MM.1S (cell line): Measurements from ENCODE around the gene KCTD18.

Source experiments
- DNase-seq: peaks from one replicate; pipeline ENCODE4 v3.0.0-alpha.2; 2015
- H2AFZ ChIP-seq: fragments of 300-600 bp; sonication (generic); 2 replicates; pipeline ENCODE4 v1.6.0; 2016; ENCODE audit warnings: antibody characterized with exemption, low read length
- H3F3A ChIP-seq: fragments of 300-600 bp; sonication (generic); 2 replicates; pipeline ENCODE4 v1.6.1; 2016; ENCODE audit warnings: mild to moderate bottlenecking, antibody characterized with exemption, low read length, moderate library complexity, mixed read lengths; ENCODE audit not compliant: insufficient read depth
- H3K27ac ChIP-seq: fragments of 300-600 bp; sonication (generic); 2 replicates; pipeline ENCODE4 v1.5.1; 2016; ENCODE audit warnings: mild to moderate bottlenecking, low read length
- H3K27me3 ChIP-seq: fragments of 300-600 bp; sonication (generic); replicated peaks from 2 replicates; pipeline ENCODE4 v1.6.0; 2016; ENCODE audit warnings: low read length; ENCODE audit not compliant: insufficient read depth
- H3K36me3 ChIP-seq: fragments of 300-600 bp; sonication (generic); replicated peaks from 2 replicates; pipeline ENCODE4 v1.6.1; 2016; ENCODE audit warnings: mild to moderate bottlenecking, low read length, mixed read lengths; ENCODE audit not compliant: insufficient read depth
- H3K4me1 ChIP-seq: fragments of 300-600 bp; sonication (generic); 2 replicates; pipeline ENCODE4 v1.6.1; 2016; ENCODE audit warnings: low read length, mixed read lengths
- H3K4me2 ChIP-seq: fragments of 300-600 bp; sonication (generic); 2 replicates; pipeline ENCODE4 v1.6.0; 2016; ENCODE audit warnings: low read depth, low read length
- H3K4me3 ChIP-seq: fragments of 300-600 bp; sonication (generic); 2 replicates; pipeline ENCODE4 v1.5.1; 2016; ENCODE audit warnings: low read length, mixed read lengths
- H3K79me2 ChIP-seq: fragments of 300-600 bp; sonication (generic); 2 replicates; pipeline ENCODE4 v1.6.1; 2016; ENCODE audit warnings: mixed run types, low read length, mixed read lengths
- H3K9ac ChIP-seq: fragments of 300-600 bp; sonication (generic); 2 replicates; pipeline ENCODE4 v1.6.1; 2016; ENCODE audit warnings: low read length, mixed read lengths
- H3K9me2 ChIP-seq: fragments of 300-600 bp; sonication (generic); replicated peaks from 2 replicates; pipeline ENCODE4 v1.6.1; 2016; ENCODE audit warnings: mild to moderate bottlenecking, low read length, mixed read lengths; ENCODE audit not compliant: insufficient read depth
- H3K9me3 ChIP-seq: fragments of 300-600 bp; sonication (generic); replicated peaks from 2 replicates; pipeline ENCODE4 v1.6.1; 2016; ENCODE audit warnings: mild to moderate bottlenecking, low read length, mixed read lengths; ENCODE audit not compliant: insufficient read depth
- H4K20me1 ChIP-seq: fragments of 300-600 bp; sonication (generic); 2 replicates; pipeline ENCODE4 v1.6.1; 2016; ENCODE audit warnings: mild to moderate bottlenecking, low read length, moderate library complexity, mixed read lengths; ENCODE audit not compliant: insufficient read depth
- EZH2 ChIP-seq: fragments of 300-600 bp; sonication (generic); optimal IDR thresholded peaks from 2 replicates; pipeline ENCODE3; 2017; ENCODE audit warnings: low read depth, mild to moderate bottlenecking, antibody characterized with exemption, low read length, mixed read lengths
- EZH2phosphoT487 ChIP-seq: fragments of 300-600 bp; sonication (generic); IDR thresholded peaks from 2 replicates; pipeline ENCODE4 v1.6.1; 2018; ENCODE audit warnings: antibody characterized with exemption, low read length
- TF ChIP-seq, protein P1 (sequence below): fragments of 300-600 bp; sonication (generic); IDR thresholded peaks from 2 replicates; pipeline ENCODE4 v1.5.1; 2016; ENCODE audit warnings: antibody characterized with exemption, low read length, mixed read lengths

The KCTD18 gene

DNA sequence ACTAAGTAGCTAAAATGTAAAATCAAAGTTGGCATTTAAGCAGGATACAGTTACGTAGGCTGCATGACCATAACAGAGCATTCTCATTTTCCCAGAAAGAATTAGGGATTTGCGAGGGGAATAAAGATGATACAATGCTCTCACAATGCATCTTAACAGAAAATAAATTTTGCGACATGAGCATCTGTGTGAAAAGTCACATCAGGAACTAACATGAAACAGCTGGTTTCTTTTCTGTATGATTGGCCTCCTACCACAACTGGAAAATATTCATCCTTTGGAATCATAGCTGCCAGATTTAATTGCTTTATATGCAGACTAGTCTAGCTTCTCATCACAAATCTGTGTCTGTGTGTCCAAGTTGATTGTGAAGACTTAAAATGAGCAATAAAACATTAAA lies 66.0 kb downstream of the KCTD18 start:
- H3K79me2 ChIP-seq: no peaks in the 10 kb centered on the region
- TF ChIP-seq, protein P1, sequence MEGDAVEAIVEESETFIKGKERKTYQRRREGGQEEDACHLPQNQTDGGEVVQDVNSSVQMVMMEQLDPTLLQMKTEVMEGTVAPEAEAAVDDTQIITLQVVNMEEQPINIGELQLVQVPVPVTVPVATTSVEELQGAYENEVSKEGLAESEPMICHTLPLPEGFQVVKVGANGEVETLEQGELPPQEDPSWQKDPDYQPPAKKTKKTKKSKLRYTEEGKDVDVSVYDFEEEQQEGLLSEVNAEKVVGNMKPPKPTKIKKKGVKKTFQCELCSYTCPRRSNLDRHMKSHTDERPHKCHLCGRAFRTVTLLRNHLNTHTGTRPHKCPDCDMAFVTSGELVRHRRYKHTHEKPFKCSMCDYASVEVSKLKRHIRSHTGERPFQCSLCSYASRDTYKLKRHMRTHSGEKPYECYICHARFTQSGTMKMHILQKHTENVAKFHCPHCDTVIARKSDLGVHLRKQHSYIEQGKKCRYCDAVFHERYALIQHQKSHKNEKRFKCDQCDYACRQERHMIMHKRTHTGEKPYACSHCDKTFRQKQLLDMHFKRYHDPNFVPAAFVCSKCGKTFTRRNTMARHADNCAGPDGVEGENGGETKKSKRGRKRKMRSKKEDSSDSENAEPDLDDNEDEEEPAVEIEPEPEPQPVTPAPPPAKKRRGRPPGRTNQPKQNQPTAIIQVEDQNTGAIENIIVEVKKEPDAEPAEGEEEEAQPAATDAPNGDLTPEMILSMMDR: no peak
- TF ChIP-seq EZH2: no peak
- no peak for TF ChIP-seq EZH2phosphoT487
- H2AFZ ChIP-seq: no peak overlapping the region
- H3K27ac ChIP-seq: no peak overlapping the region
- no peaks in the 10 kb centered on the region for H3K27me3 ChIP-seq
- no peak overlapping the region for H3K4me3 ChIP-seq
- no peaks in the 10 kb centered on the region for H3K9me2 ChIP-seq
- H3K9ac ChIP-seq: no peak overlapping the region
- H3K36me3 ChIP-seq: no peaks in the 10 kb centered on the region
- no peak for DNase-seq
- no peaks in the 10 kb centered on the region for H4K20me1 ChIP-seq
- H3K9me3 ChIP-seq: no peaks in the 10 kb centered on the region
- H3K4me1 ChIP-seq: peaks cover 31% of the 10 kb centered on the region
- no peak overlapping the region for H3K4me2 ChIP-seq
- H3F3A ChIP-seq: peaks cover 5% of the 10 kb centered on the region

DNA sequence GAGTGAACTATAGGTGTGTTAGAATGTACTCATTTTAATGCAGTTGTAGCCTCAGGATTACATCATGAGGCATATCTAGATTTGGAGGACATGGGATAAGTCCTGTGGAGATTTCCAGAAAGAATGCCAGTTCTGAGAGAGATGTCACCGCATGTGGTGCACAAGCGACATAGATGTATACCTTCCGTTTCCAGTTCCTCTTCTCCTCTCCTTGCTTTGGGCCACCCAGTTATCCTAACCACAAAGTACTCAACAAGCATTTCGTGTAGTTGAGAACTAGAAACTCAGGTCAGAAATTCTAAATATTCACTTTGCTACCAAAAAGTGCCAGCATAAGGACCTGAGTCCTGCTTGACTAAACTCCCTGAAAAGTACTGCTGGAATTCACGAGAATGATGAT lies 66.5 kb downstream of the KCTD18 start:
- H3K4me2 ChIP-seq: no peak overlapping the region

DNA sequence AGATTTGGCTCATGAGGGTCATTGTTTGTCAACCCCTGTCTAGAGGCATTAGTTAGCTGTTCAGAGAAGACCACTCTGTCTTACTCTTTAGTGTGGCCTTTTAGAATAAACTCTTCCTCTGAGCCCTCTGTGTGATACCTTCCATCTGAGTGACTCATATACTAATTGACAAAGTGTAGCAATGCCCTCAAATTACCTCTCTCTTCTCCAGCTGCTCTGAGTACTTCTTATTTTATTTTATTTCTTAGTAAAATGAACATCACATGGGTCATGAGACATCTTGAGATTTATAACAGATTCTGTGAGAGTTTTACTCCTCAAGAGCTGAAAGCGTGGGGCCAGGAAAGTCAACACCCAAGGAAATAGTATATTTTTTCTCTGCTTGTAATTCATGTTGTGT lies 67.4 kb downstream of the KCTD18 start:
- no peak for DNase-seq
- H3K36me3 ChIP-seq: no peaks in the 10 kb centered on the region
- no peaks in the 10 kb centered on the region for H3F3A ChIP-seq
- H3K79me2 ChIP-seq: no peaks in the 10 kb centered on the region
- peaks cover 16% of the 10 kb centered on the region for H3K4me1 ChIP-seq
- H3K9me3 ChIP-seq: no peaks in the 10 kb centered on the region
- H4K20me1 ChIP-seq: no peaks in the 10 kb centered on the region
- H2AFZ ChIP-seq: no peak overlapping the region
- no peak overlapping the region for H3K4me3 ChIP-seq
- TF ChIP-seq EZH2phosphoT487: no peak
- TF ChIP-seq EZH2: no peak
- TF ChIP-seq, protein P1: no peak
- H3K9ac ChIP-seq: no peak overlapping the region
- no peak overlapping the region for H3K27ac ChIP-seq
- H3K4me2 ChIP-seq: no peak overlapping the region
- H3K27me3 ChIP-seq: no peaks in the 10 kb centered on the region
- H3K9me2 ChIP-seq: no peaks in the 10 kb centered on the region

More for the DNA sequence above, 66.5 kb downstream of the KCTD18 start:
- no peaks in the 10 kb centered on the region for H3K79me2 ChIP-seq
- no peaks in the 10 kb centered on the region for H3K9me2 ChIP-seq
- DNase-seq: no peak
- H2AFZ ChIP-seq: no peak overlapping the region
- H3K27ac ChIP-seq: no peak overlapping the region
- peaks cover 26% of the 10 kb centered on the region for H3K4me1 ChIP-seq
- H3K9me3 ChIP-seq: no peaks in the 10 kb centered on the region
- no peak overlapping the region for H3K4me3 ChIP-seq
- TF ChIP-seq, protein P1: no peak
- no peak for TF ChIP-seq EZH2phosphoT487
- no peak overlapping the region for H3K9ac ChIP-seq
- no peaks in the 10 kb centered on the region for H3K27me3 ChIP-seq
- H4K20me1 ChIP-seq: no peaks in the 10 kb centered on the region
- H3K36me3 ChIP-seq: no peaks in the 10 kb centered on the region
- no peaks in the 10 kb centered on the region for H3F3A ChIP-seq

DNA sequence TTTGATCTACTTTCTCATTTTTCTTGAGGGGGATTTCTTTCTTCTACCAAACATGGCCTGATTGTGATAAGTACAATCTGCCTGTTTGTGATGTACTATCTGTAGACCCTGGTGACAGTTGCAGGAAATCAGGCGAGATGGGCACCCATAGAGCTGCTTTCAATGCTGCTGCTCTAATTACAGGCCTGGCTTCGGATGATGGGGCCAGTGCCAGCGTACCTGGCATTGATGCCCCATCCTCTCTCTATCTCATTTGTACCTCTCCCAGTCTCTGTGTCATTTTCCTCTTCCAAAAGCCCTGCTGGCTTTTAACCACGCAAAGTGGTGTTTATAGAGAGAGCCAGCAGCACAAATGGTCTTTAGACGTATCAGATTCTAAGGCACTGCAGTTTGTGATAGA lies 69.9 kb downstream of the KCTD18 start:
- Histone ChIP-seq H2AFZ (no peak overlapping the region), H3K9me3 (no peaks in the 10 kb centered on the region), H3K9ac (no peak overlapping the region), H3K4me2 (no peak overlapping the region), H3K79me2 (no peaks in the 10 kb centered on the region), H3K9me2 (no peaks in the 10 kb centered on the region), H4K20me1 (no peaks in the 10 kb centered on the region), H3F3A (no peaks in the 10 kb centered on the region), H3K27ac (no peak overlapping the region), H3K4me3 (no peak overlapping the region), H3K36me3 (no peaks in the 10 kb centered on the region), H3K27me3 (no peaks in the 10 kb centered on the region), H3K4me1 (no peaks in the 10 kb centered on the region)
- TF ChIP-seq EZH2 (no peak), EZH2phosphoT487 (no peak)
- TF ChIP-seq, protein P1: no peak
- DNase-seq: no peak
